Measurements from ENCODE around the gene RMDN3. TPM values are rescaled to one million over a fixed set of nuclear protein-coding genes. Genes with fewer than 3 reads are reported as not detected.

Gene RMDN3
- total and polyA plus RNA-seq, 2 of the 13 experiments (the other 11 are each of a cell fraction or from before 2014, with no cell fraction given) = 16.8 to 19.5 TPM

DNA sequence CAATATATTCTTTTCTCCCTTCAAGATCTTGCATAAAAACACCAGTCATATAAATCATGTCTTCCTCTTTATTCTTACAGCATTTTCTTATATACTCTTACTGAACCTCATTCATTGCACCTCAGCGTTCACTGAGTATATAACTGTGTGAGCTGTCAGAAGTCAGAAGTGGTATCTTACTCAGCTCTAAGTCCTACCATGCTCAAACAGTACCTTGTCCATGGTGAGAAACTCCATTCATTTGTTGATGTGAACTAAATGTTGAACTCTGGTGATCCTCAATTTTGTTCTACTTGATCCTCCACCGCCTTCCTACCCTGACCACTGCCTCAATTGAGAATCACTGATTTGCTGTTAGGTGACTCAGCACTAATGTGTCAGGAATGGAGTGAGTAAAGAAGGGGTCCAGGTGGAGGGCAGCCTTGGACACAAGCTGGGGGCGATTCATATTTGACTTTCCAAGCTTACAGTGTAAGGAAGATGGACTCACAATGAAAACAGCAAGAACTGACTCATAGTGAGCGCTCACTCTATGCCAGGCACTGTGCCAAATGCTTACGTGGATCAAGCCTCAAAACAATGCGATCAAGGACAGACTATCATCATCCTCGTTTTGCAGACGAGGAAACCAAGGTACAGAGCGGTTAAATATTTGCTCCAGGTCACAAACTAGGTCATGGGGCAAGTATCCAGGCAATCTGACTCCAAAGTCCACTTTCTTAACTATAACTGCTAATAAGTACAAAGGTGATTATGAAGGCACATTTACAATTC, 38.3 kb upstream of the RMDN3 start (continued):
- TF ChIP-seq ZNF747 (CRISPR knock-in tag; IDR thresholded peaks at IDR 0.05; ENCODE audit: borderline replicate concordance) = peak; percentile 56; the same call in 1 of the 2 replicates
- peak; percentile 18; the same call in 1 of the 2 replicates for TF ChIP-seq ETV5 (CRISPR knock-in tag; IDR thresholded peaks at IDR 0.05; ENCODE audit: borderline replicate concordance)
- 0 out of 2 replicates have a peak, but pooled peaks have one; percentile 19 for TF ChIP-seq MAFG (CRISPR knock-in tag; IDR thresholded peaks at IDR 0.05)
- TF ChIP-seq TCF7 (IDR thresholded peaks at IDR 0.05; ENCODE audit: low read depth) = 0 out of 2 replicates have a peak, but pooled peaks have one; percentile 6
- TF ChIP-seq, protein P1, sequence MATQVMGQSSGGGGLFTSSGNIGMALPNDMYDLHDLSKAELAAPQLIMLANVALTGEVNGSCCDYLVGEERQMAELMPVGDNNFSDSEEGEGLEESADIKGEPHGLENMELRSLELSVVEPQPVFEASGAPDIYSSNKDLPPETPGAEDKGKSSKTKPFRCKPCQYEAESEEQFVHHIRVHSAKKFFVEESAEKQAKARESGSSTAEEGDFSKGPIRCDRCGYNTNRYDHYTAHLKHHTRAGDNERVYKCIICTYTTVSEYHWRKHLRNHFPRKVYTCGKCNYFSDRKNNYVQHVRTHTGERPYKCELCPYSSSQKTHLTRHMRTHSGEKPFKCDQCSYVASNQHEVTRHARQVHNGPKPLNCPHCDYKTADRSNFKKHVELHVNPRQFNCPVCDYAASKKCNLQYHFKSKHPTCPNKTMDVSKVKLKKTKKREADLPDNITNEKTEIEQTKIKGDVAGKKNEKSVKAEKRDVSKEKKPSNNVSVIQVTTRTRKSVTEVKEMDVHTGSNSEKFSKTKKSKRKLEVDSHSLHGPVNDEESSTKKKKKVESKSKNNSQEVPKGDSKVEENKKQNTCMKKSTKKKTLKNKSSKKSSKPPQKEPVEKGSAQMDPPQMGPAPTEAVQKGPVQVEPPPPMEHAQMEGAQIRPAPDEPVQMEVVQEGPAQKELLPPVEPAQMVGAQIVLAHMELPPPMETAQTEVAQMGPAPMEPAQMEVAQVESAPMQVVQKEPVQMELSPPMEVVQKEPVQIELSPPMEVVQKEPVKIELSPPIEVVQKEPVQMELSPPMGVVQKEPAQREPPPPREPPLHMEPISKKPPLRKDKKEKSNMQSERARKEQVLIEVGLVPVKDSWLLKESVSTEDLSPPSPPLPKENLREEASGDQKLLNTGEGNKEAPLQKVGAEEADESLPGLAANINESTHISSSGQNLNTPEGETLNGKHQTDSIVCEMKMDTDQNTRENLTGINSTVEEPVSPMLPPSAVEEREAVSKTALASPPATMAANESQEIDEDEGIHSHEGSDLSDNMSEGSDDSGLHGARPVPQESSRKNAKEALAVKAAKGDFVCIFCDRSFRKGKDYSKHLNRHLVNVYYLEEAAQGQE (IDR thresholded peaks at IDR 0.05; ENCODE audit: borderline replicate concordance in 1 of 2, low read depth in 1 of 2, low read length in 2 of 2) = 0 out of 4 replicates have a peak, but pooled peaks of 1 of the 2 experiments have one; percentile 12
- no peak for TF ChIP-seq NCOA1 (CRISPR knock-in tag; IDR thresholded peaks at IDR 0.05)
- no peak for TF ChIP-seq ZNF510 (CRISPR knock-in tag; IDR thresholded peaks at IDR 0.05; ENCODE audit: low read depth)
- TF ChIP-seq NFKBIZ (CRISPR knock-in tag; IDR thresholded peaks at IDR 0.05) = no peak
- TF ChIP-seq MAF1 (CRISPR knock-in tag; IDR thresholded peaks at IDR 0.05; ENCODE audit: borderline replicate concordance) = no peak
- no peak for TF ChIP-seq SRSF4 (IDR thresholded peaks at IDR 0.05; ENCODE audit: low read depth, low read length, poor library complexity, severe bottlenecking)
- no peak for TF ChIP-seq ZNF703 (CRISPR knock-in tag; IDR thresholded peaks at IDR 0.05; ENCODE audit: borderline replicate concordance)
- no peak for TF ChIP-seq SUZ12 (IDR thresholded peaks at IDR 0.05; ENCODE audit: low read depth, low read length)
- TF ChIP-seq TEAD3 (CRISPR knock-in tag; optimal IDR thresholded peaks at IDR 0.05; ENCODE audit: borderline replicate concordance) = peak; percentile 82
- no peak for TF ChIP-seq HNRNPK (IDR thresholded peaks at IDR 0.05; ENCODE audit: low read depth, low read length, poor library complexity, severe bottlenecking)
- no peak for TF ChIP-seq JUND (CRISPR knock-in tag; IDR thresholded peaks at IDR 0.05)
- no peak for TF ChIP-seq ZNF780A (CRISPR knock-in tag; IDR thresholded peaks at IDR 0.05)
- TF ChIP-seq SRF (IDR thresholded peaks at IDR 0.05; ENCODE audit: low read depth, low read length) = no peak
- TF ChIP-seq CREM (IDR thresholded peaks at IDR 0.05) = peak; percentile 82
- no peak for TF ChIP-seq CREM (CRISPR knock-in tag; IDR thresholded peaks at IDR 0.05)
- peak; percentile 37; the same call in 1 of the 2 replicates for TF ChIP-seq ZNF644 (CRISPR knock-in tag; IDR thresholded peaks at IDR 0.05; ENCODE audit: low read depth)
- peak; percentile 34; the same call in 1 of the 2 replicates for TF ChIP-seq ZNF574 (CRISPR knock-in tag; IDR thresholded peaks at IDR 0.05)
- peak; percentile 8; the same call in 1 of the 2 replicates for TF ChIP-seq RFX5 (IDR thresholded peaks at IDR 0.05; ENCODE audit: low read depth, low read length)
- TF ChIP-seq AGO2 (optimal IDR thresholded peaks at IDR 0.05; ENCODE audit: low read depth, low read length) = no peak
- TF ChIP-seq REL (CRISPR knock-in tag; conservative IDR thresholded peaks at IDR 0.05) = no peak
- TF ChIP-seq STAG1 (CRISPR knock-in tag; IDR thresholded peaks at IDR 0.05) = no peak
- TF ChIP-seq SOX5 (CRISPR knock-in tag; IDR thresholded peaks at IDR 0.05; ENCODE audit: borderline replicate concordance) = peak; percentile 91

All from HepG2 (cell line).